AG09309 (cell line): ENCODE results near the gene C11orf86.

Source experiments
- DNase-seq: peaks from one replicate; pipeline ENCODE4 v3.0.0-alpha.2; 2010; ENCODE audit warnings: low read depth
- H3K4me3 ChIP-seq: 2 replicates; pipeline ENCODE4 v1.5.1; 2011; ENCODE audit warnings: mild to moderate bottlenecking, low read depth, low read length, moderate library complexity; ENCODE audit not compliant: control insufficient read depth
- CTCF ChIP-seq: IDR thresholded peaks from 2 replicates; pipeline ENCODE4 v1.5.1; 2011; ENCODE audit warnings: mild to moderate bottlenecking, low read depth, low read length, inconsistent platforms; ENCODE audit not compliant: insufficient read depth, control insufficient read depth; ENCODE audit errors: missing control alignments

C11orf86 gene

GRCh38 chr11:67022341-67022933 lies 47.3 kb downstream of the C11orf86 start:
- peak overlapping the region; percentile 47 for H3K4me3 ChIP-seq
- DNase-seq, result no peak
- TF ChIP-seq CTCF, result no peak

GRCh38 chr11:67022961-67023956 lies 48.2 kb downstream of the C11orf86 start, which contains the start of gene SYT12:
Gene SYT12, plus strand, starts transcription at chr11:67023134. Its CDS starts 7,011 bp downstream, at chr11:67030145.
- no peak for TF ChIP-seq CTCF
- H3K4me3 ChIP-seq, result peak within 1 kb of the TSS; percentile 47
- no peak for DNase-seq

GRCh38 chr11:67023957-67024353 lies 48.9 kb downstream of the C11orf86 start:
- no peak overlapping the region; the same call in 1 of the 2 replicates for H3K4me3 ChIP-seq
- no peak for TF ChIP-seq CTCF
- DNase-seq, result no peak

- no peak for DNase-seq
- no peak overlapping the region for H3K4me3 ChIP-seq
- no peak for TF ChIP-seq CTCF
These were observed 49.3 kb downstream of the C11orf86 start for GRCh38 chr11:67024410-67024809.

- no peak for DNase-seq
- TF ChIP-seq CTCF, result no peak
- no peak overlapping the region for H3K4me3 ChIP-seq
These were observed 49.9 kb downstream of the C11orf86 start for GRCh38 chr11:67024966-67025365.

GRCh38 chr11:67025750-67026149 lies 50.6 kb downstream of the C11orf86 start:
- no peak for TF ChIP-seq CTCF
- H3K4me3 ChIP-seq, result no peak overlapping the region
- no peak for DNase-seq
